Panc1 (cell line): ENCODE data around the gene PPTC7.

Experiments
- POLR2AphosphoS5 ChIP-seq: IDR thresholded peaks from 2 replicates; pipeline ENCODE4 v1.6.1; 2012; ENCODE audit warnings: mild to moderate bottlenecking, low read depth, low read length, moderate library complexity
- TCF7L2 ChIP-seq: IDR thresholded peaks from 2 replicates; pipeline ENCODE4 v1.6.1; 2011; ENCODE audit warnings: mild to moderate bottlenecking, low read depth, low read length, inconsistent platforms
- TF ChIP-seq, protein P1 (sequence below): fragments of 450-650 bp; IDR thresholded peaks from 2 replicates; pipeline ENCODE4 v1.5.1; 2017; ENCODE audit warnings: mild to moderate bottlenecking
- TF ChIP-seq, protein P2 (sequence below), 2 experiments: IDR thresholded peaks; 2 replicates each; pipeline ENCODE4 v1.6.1; 2011 to 2012; ENCODE audit warnings: low read depth in 2 of 2, control low read depth in 1 of 2, low read length in 1 of 2, mild to moderate bottlenecking in 1 of 2, moderate library complexity in 1 of 2; ENCODE audit not compliant: insufficient read depth in 1 of 2

DNA sequence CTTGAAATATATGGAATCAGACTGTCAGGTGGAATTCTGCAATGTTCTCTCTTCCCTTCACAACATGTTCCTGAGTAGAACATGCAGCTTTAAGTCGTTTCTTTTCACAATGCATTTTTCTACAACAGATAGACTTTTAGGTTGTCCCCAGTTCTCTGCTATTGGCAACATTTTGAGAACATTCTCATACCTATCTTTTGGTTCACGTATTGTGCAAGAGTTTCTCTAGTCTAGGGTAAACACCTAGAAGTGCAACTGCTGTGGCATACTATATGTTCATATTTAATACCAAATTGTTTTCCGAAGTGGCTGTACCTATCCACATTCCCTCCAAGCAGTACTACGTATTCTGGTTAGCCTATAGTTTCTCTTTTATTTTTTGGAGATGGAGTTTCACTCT, 32.1 kb downstream of the PPTC7 start:
- TF ChIP-seq, protein P1, sequence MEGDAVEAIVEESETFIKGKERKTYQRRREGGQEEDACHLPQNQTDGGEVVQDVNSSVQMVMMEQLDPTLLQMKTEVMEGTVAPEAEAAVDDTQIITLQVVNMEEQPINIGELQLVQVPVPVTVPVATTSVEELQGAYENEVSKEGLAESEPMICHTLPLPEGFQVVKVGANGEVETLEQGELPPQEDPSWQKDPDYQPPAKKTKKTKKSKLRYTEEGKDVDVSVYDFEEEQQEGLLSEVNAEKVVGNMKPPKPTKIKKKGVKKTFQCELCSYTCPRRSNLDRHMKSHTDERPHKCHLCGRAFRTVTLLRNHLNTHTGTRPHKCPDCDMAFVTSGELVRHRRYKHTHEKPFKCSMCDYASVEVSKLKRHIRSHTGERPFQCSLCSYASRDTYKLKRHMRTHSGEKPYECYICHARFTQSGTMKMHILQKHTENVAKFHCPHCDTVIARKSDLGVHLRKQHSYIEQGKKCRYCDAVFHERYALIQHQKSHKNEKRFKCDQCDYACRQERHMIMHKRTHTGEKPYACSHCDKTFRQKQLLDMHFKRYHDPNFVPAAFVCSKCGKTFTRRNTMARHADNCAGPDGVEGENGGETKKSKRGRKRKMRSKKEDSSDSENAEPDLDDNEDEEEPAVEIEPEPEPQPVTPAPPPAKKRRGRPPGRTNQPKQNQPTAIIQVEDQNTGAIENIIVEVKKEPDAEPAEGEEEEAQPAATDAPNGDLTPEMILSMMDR, result no peak
- TF ChIP-seq POLR2AphosphoS5 (no peak), TCF7L2 (no peak)
- TF ChIP-seq, protein P2, sequence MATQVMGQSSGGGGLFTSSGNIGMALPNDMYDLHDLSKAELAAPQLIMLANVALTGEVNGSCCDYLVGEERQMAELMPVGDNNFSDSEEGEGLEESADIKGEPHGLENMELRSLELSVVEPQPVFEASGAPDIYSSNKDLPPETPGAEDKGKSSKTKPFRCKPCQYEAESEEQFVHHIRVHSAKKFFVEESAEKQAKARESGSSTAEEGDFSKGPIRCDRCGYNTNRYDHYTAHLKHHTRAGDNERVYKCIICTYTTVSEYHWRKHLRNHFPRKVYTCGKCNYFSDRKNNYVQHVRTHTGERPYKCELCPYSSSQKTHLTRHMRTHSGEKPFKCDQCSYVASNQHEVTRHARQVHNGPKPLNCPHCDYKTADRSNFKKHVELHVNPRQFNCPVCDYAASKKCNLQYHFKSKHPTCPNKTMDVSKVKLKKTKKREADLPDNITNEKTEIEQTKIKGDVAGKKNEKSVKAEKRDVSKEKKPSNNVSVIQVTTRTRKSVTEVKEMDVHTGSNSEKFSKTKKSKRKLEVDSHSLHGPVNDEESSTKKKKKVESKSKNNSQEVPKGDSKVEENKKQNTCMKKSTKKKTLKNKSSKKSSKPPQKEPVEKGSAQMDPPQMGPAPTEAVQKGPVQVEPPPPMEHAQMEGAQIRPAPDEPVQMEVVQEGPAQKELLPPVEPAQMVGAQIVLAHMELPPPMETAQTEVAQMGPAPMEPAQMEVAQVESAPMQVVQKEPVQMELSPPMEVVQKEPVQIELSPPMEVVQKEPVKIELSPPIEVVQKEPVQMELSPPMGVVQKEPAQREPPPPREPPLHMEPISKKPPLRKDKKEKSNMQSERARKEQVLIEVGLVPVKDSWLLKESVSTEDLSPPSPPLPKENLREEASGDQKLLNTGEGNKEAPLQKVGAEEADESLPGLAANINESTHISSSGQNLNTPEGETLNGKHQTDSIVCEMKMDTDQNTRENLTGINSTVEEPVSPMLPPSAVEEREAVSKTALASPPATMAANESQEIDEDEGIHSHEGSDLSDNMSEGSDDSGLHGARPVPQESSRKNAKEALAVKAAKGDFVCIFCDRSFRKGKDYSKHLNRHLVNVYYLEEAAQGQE (IDR thresholded peaks at IDR 0.05; ENCODE audit: insufficient read depth in 1 of 2, low read depth in 2 of 2, low read length in 1 of 2), result no peak
